Measurements from ENCODE around the gene YLPM1.

Gene YLPM1

DNA sequence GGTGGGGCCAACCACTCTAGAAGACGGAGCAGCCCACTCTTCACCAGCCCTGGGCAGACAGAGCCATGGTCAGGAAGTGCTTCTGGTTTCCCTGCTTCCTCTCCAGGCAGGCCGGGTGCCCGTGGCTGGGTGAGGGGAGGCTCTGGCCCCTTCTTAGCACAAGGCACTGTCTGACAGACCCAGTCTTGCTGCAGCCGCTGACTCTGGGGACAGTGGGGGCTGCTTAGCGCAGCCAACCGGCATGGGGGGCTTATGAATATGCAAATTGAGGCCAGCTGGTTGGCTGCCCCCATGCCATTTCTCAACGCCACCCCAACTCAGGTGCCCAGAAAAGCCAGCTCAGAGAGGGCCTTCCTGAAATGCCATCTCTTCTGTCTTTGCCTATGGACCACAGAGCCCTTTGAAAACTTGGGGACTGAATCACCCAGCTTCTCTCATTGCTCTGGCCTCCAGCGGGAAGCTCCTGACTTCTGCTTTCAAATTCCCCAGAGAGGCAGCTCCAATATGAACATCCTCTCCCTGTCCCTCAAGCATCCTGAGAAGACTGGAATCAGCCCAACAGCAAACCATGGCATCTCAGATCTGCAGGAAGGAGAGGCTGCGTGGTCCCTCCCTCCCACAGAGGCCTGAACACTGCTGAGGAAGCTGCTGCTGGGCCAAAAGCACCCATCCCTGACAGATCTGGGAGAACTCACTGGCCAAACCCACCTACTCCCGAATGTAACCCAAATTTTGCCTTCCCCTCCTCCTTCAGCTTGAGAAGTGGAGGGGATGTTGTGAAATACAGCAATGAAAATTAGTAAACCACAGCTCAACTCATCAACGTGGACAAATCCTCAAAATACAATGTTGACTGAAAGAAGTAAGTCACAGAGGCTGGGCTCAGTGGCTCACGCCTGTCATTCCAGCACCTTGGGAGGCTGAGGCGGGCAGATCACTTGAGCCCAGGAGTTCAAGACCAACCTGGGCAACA, 113.1 kb downstream of the YLPM1 start, which contains the start of gene PROX2:
Gene PROX2 (minus strand): TSS at position 205 of the 973 bp plus-strand sequence. CDS start 12,311 bp downstream, outside the sequence.
- DNase-seq: no peak

- no peak for DNase-seq
Observed at GRCh38 chr14:74879427-74880182, 116.5 kb downstream of the YLPM1 start.

- peak; percentile 76 for DNase-seq
Observed at GRCh38 chr14:74881431-74882102, 118.5 kb downstream of the YLPM1 start, which contains the start of gene DLST. Gene DLST (plus strand): TSS chr14:74881916. CDS start chr14:74881954, 38 bp downstream.

- peak; percentile 75 for DNase-seq
Observed at GRCh38 chr14:74882103-74882920, 119.2 kb downstream of the YLPM1 start.
